ENCODE measurements around the gene OXT.

DNA sequence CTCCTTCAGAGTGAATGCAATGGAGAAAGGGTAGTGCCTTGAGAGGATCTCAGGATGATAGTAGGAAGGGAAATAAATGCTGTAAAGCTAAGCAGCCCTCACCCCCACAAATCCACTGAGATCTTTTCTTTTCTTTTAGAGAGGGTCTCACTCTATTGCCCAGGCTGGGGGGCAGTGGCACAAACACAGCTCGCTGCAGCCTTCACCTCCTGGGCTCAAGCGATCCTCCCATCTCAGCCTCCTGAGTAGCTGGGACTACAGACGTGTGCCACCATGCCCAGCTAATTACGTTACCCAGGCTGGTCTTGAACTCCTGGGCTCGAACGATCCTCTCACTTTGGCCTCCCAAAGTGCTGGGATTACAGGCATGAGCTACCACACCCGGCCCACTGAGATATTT lies 29.1 kb downstream of the OXT start:
- TF ChIP-seq CEBPB (IDR thresholded peaks at IDR 0.05) (no peak), RAD21 (IDR thresholded peaks at IDR 0.05; ENCODE audit: low read depth) (no peak), NFIC (IDR thresholded peaks at IDR 0.05) (no peak), TCF12 (IDR thresholded peaks at IDR 0.05; ENCODE audit: low read depth) (no peak), ZBTB7A (IDR thresholded peaks at IDR 0.05; ENCODE audit: low read depth) (no peak), TAF1 (IDR thresholded peaks at IDR 0.05; ENCODE audit: low read depth) (no peak), CREB1 (IDR thresholded peaks at IDR 0.05; ENCODE audit: low read depth) (no peak), YY1 (IDR thresholded peaks at IDR 0.05; ENCODE audit: low read depth) (no peak), EGR1 (IDR thresholded peaks at IDR 0.05) (no peak), EP300 (IDR thresholded peaks at IDR 0.05; ENCODE audit: borderline replicate concordance) (no peak), FOXM1 (IDR thresholded peaks at IDR 0.05; ENCODE audit: borderline replicate concordance, low read depth) (no peak)
- TF ChIP-seq, protein P1, sequence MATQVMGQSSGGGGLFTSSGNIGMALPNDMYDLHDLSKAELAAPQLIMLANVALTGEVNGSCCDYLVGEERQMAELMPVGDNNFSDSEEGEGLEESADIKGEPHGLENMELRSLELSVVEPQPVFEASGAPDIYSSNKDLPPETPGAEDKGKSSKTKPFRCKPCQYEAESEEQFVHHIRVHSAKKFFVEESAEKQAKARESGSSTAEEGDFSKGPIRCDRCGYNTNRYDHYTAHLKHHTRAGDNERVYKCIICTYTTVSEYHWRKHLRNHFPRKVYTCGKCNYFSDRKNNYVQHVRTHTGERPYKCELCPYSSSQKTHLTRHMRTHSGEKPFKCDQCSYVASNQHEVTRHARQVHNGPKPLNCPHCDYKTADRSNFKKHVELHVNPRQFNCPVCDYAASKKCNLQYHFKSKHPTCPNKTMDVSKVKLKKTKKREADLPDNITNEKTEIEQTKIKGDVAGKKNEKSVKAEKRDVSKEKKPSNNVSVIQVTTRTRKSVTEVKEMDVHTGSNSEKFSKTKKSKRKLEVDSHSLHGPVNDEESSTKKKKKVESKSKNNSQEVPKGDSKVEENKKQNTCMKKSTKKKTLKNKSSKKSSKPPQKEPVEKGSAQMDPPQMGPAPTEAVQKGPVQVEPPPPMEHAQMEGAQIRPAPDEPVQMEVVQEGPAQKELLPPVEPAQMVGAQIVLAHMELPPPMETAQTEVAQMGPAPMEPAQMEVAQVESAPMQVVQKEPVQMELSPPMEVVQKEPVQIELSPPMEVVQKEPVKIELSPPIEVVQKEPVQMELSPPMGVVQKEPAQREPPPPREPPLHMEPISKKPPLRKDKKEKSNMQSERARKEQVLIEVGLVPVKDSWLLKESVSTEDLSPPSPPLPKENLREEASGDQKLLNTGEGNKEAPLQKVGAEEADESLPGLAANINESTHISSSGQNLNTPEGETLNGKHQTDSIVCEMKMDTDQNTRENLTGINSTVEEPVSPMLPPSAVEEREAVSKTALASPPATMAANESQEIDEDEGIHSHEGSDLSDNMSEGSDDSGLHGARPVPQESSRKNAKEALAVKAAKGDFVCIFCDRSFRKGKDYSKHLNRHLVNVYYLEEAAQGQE (IDR thresholded peaks at IDR 0.05; ENCODE audit: low read depth) = no peak
- TF ChIP-seq, protein P2, sequence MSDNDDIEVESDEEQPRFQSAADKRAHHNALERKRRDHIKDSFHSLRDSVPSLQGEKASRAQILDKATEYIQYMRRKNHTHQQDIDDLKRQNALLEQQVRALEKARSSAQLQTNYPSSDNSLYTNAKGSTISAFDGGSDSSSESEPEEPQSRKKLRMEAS (IDR thresholded peaks at IDR 0.05) = no peak
- TF ChIP-seq, protein P3, sequence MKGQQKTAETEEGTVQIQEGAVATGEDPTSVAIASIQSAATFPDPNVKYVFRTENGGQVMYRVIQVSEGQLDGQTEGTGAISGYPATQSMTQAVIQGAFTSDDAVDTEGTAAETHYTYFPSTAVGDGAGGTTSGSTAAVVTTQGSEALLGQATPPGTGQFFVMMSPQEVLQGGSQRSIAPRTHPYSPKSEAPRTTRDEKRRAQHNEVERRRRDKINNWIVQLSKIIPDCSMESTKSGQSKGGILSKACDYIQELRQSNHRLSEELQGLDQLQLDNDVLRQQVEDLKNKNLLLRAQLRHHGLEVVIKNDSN (IDR thresholded peaks at IDR 0.05) = no peak

Data from Ishikawa (cell line).